ENCODE results near the gene ACTMAP. TPM values are rescaled to one million over a fixed set of nuclear protein-coding genes. Genes with fewer than 3 reads are reported as not detected.

Gene ACTMAP
- total RNA-seq, 1 donor from 2014 or later: 1.9 TPM

DNA sequence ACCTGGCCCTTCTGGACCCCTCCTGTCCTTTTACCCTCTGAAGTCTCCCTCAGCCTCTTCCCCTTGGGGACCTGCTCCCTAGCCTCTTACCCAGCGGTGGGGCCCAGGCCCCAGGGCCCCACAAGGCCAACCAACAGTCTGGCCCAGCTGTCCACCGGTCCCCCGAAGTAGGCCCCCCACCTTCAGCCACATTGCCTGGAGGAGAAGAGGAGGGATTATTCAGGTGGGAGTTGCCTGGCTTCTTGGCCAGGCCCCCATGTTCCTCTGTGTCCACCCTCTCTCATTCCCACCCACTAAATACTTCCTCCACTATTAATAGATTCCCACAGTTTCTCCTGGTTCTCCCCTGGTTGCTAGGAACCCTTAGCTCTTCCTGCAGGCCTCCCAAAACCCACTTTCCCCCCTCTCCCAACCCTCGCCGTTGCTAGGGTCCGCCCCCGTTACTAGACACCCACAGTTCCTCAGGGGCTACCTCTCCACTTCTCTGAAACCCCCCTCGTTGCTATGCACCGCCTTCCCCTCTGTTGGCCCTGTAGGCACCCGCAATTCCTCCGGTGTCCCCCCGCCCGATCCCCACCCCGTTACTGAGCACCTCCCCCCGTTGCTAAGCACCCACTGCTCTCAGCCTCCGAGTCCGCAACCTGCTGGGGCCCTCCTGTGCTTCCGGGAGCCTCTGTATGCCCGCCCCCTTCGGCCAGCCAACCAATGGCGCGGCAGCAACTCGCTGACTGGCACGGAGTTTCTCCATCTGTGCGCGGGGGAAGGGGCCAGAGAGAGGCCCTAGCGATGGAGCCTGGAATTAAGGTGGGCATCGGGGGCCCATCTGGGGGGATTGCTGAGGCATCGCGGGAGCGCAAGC is 35.6 kb downstream of the ACTMAP start:
- peak overlapping the region; percentile 92 for H3K27ac Mint-ChIP-seq
- Histone ChIP-seq H2AFZ (replicated peaks) (peak overlapping the region; percentile 68), H3K36me3 (no peaks in the 10 kb centered on the region), H3K27me3 (no peaks in the 10 kb centered on the region), H4K20me1 (ENCODE audit: low read depth) (peaks cover 20% of the 10 kb centered on the region), H3K4me3 (peak overlapping the region; percentile 65), H3K27ac (no peak overlapping the region), H3K9ac (no peak overlapping the region), H3K4me2 (peak overlapping the region; percentile 78), H3K79me2 (ENCODE audit: low read depth) (peaks cover 46% of the 10 kb centered on the region), H3K4me1 (peaks cover 15% of the 10 kb centered on the region), H3K9me3 (ENCODE audit: low read depth) (no peaks in the 10 kb centered on the region), H3F3A (ENCODE audit: low read depth) (peaks cover 23% of the 10 kb centered on the region)
- DNase-seq (ENCODE audit: low spot score): peak; percentile 95
- H3K36me3 Mint-ChIP-seq: peaks cover 13% of the 10 kb centered on the region
- H3K4me1 Mint-ChIP-seq: peaks cover 35% of the 10 kb centered on the region
- peak overlapping the region; percentile 96 for H3K4me3 Mint-ChIP-seq
- H3K9me3 Mint-ChIP-seq: no peaks in the 10 kb centered on the region
- TF ChIP-seq, protein P1, sequence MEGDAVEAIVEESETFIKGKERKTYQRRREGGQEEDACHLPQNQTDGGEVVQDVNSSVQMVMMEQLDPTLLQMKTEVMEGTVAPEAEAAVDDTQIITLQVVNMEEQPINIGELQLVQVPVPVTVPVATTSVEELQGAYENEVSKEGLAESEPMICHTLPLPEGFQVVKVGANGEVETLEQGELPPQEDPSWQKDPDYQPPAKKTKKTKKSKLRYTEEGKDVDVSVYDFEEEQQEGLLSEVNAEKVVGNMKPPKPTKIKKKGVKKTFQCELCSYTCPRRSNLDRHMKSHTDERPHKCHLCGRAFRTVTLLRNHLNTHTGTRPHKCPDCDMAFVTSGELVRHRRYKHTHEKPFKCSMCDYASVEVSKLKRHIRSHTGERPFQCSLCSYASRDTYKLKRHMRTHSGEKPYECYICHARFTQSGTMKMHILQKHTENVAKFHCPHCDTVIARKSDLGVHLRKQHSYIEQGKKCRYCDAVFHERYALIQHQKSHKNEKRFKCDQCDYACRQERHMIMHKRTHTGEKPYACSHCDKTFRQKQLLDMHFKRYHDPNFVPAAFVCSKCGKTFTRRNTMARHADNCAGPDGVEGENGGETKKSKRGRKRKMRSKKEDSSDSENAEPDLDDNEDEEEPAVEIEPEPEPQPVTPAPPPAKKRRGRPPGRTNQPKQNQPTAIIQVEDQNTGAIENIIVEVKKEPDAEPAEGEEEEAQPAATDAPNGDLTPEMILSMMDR (IDR thresholded peaks at IDR 0.05): peak; percentile 10
- TF ChIP-seq EZH2phosphoT487 (IDR thresholded peaks at IDR 0.05): no peak
- peaks cover 7% of the 10 kb centered on the region for H3K27me3 Mint-ChIP-seq (ENCODE audit: insufficient read depth, low read depth)

DNA sequence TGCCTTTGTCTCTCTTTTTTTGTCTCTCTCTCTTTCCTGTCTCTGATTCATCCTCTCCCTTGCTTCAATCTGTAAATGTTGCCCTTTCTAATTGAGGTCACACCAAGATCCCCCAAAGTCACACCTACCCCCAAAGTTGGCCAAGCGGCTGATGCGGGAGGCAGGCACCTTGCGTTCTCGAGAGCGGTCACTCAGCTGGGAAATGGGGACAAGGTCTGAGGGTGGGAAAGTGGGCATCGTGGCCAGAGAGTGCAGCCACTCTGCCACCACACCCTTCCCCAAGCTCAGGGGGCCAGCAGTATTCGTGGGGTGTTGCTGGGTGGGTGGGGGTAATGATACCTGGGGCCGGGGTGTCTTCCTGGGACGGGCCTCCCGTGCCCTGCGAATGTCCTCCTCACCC is 36.3 kb downstream of the ACTMAP start:
- peaks cover 31% of the 10 kb centered on the region for H3K4me1 Mint-ChIP-seq
- peak overlapping the region; percentile 88 for H3K27ac Mint-ChIP-seq
- no peak for DNase-seq (ENCODE audit: low spot score)
- Histone ChIP-seq H3F3A (ENCODE audit: low read depth) (peaks cover 23% of the 10 kb centered on the region), H3K4me1 (peaks cover 8% of the 10 kb centered on the region), H3K27ac (no peak overlapping the region), H3K79me2 (ENCODE audit: low read depth) (peaks cover 39% of the 10 kb centered on the region), H2AFZ (replicated peaks) (no peak overlapping the region), H3K9ac (no peak overlapping the region), H3K36me3 (no peaks in the 10 kb centered on the region), H3K9me3 (ENCODE audit: low read depth) (no peaks in the 10 kb centered on the region), H3K4me3 (peak overlapping the region; percentile 65), H4K20me1 (ENCODE audit: low read depth) (peaks cover 15% of the 10 kb centered on the region), H3K27me3 (no peaks in the 10 kb centered on the region), H3K4me2 (peak overlapping the region; percentile 78)
- H3K27me3 Mint-ChIP-seq (ENCODE audit: insufficient read depth, low read depth): peaks cover 7% of the 10 kb centered on the region
- H3K4me3 Mint-ChIP-seq: peak overlapping the region; percentile 96
- no peak for TF ChIP-seq EZH2phosphoT487 (IDR thresholded peaks at IDR 0.05)
- no peak for TF ChIP-seq EZH2 (IDR thresholded peaks at IDR 0.05)
- TF ChIP-seq, protein P1 (IDR thresholded peaks at IDR 0.05): no peak
- peaks cover 15% of the 10 kb centered on the region for H3K36me3 Mint-ChIP-seq
- H3K9me3 Mint-ChIP-seq: no peaks in the 10 kb centered on the region

DNA sequence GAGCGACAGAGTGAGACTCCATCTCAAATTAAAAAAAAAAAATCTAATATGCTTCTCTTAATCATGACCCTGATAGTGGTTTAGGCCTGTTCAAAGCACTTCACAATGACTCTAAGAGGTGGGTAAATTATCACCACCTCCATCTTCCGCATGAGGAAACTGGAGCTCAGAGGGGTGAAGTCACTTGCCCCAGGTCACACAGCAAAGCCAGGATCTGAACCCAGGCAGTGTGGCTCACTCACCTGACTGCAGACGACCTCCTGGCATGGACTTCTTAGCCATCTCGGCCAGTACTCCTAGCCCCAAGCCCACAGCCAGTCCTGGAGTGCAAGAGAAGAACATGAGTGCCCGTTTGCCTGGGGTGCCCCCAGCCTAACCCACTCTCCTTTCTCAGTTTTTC is 40.5 kb downstream of the ACTMAP start:
- no peak overlapping the region for H3K4me2 ChIP-seq
- H3K4me1 ChIP-seq: no peaks in the 10 kb centered on the region
- H3K27ac ChIP-seq: no peak overlapping the region
- Mint-ChIP-seq H3K27ac (no peak overlapping the region), H3K36me3 (peaks cover 23% of the 10 kb centered on the region), H3K4me3 (no peak overlapping the region), H3K9me3 (no peaks in the 10 kb centered on the region), H3K4me1 (peaks cover 14% of the 10 kb centered on the region), H3K27me3 (ENCODE audit: insufficient read depth, low read depth) (no peaks in the 10 kb centered on the region)
- peaks cover 10% of the 10 kb centered on the region for H3K79me2 ChIP-seq (ENCODE audit: low read depth)
- DNase-seq (ENCODE audit: low spot score): no peak
- no peak overlapping the region for H3K4me3 ChIP-seq
- no peak overlapping the region for H2AFZ ChIP-seq (replicated peaks)
- TF ChIP-seq EZH2 (IDR thresholded peaks at IDR 0.05) (no peak), EZH2phosphoT487 (IDR thresholded peaks at IDR 0.05) (no peak)
- TF ChIP-seq, protein P1 (IDR thresholded peaks at IDR 0.05): no peak
- H3K9me3 ChIP-seq (ENCODE audit: low read depth): no peaks in the 10 kb centered on the region
- H3K27me3 ChIP-seq: no peaks in the 10 kb centered on the region
- no peaks in the 10 kb centered on the region for H3K36me3 ChIP-seq
- H3K9ac ChIP-seq: no peak overlapping the region
- H4K20me1 ChIP-seq (ENCODE audit: low read depth): no peaks in the 10 kb centered on the region
- H3F3A ChIP-seq (ENCODE audit: low read depth): no peaks in the 10 kb centered on the region
